ENCODE measurements around the gene BTD.
"Not testable (repeated sequence)": the region's sequence is repeated elsewhere in the genome, so short reads cannot be mapped to it uniquely, and the experiment has no call there.

BTD gene

GRCh38 chr3:15579051-15579450 is 22.5 kb upstream of the BTD start:
- H3K4me3 ChIP-seq (ENCODE audit: low read length) = no peak overlapping the region
- peaks cover 9% of the 10 kb centered on the region for H3K36me3 ChIP-seq (ENCODE audit: insufficient read depth, low read length)
- H3K4me2 ChIP-seq (ENCODE audit: low read length) = no peak overlapping the region
- no peaks in the 10 kb centered on the region for H3K27me3 ChIP-seq (ENCODE audit: control insufficient read depth, insufficient read depth, low read length)
- no peaks in the 10 kb centered on the region for H3K9me3 ChIP-seq (replicated peaks; ENCODE audit: low read length)
- H3K9ac ChIP-seq (ENCODE audit: low read depth, low read length) = no peak overlapping the region
- H3K4me1 ChIP-seq (ENCODE audit: control insufficient read depth, insufficient read depth, low read length) = peaks cover 9% of the 10 kb centered on the region

GRCh38 chr3:15581471-15582394 is 19.8 kb upstream of the BTD start:
- Histone ChIP-seq H3K9me3 (replicated peaks; ENCODE audit: low read length) (no peaks in the 10 kb centered on the region), H3K4me1 (ENCODE audit: control insufficient read depth, insufficient read depth, low read length) (peaks cover 23% of the 10 kb centered on the region), H3K4me2 (ENCODE audit: low read length) (no peak overlapping the region), H3K9ac (ENCODE audit: low read depth, low read length) (no peak overlapping the region), H3K27me3 (ENCODE audit: control insufficient read depth, insufficient read depth, low read length) (no peaks in the 10 kb centered on the region), H3K4me3 (ENCODE audit: low read length) (no peak overlapping the region), H3K36me3 (ENCODE audit: insufficient read depth, low read length) (peaks cover 22% of the 10 kb centered on the region)

GRCh38 chr3:15585111-15585845 is 16.3 kb upstream of the BTD start:
- H3K9me3 ChIP-seq (replicated peaks; ENCODE audit: low read length) = no peaks in the 10 kb centered on the region
- H3K4me3 ChIP-seq (ENCODE audit: low read length) = no peak overlapping the region
- H3K9ac ChIP-seq (ENCODE audit: low read depth, low read length) = peak overlapping the region; percentile 13
- peaks cover 14% of the 10 kb centered on the region for H3K4me1 ChIP-seq (ENCODE audit: control insufficient read depth, insufficient read depth, low read length)
- H3K36me3 ChIP-seq (ENCODE audit: insufficient read depth, low read length) = peaks cover 33% of the 10 kb centered on the region
- peak overlapping the region; percentile 42 for H3K4me2 ChIP-seq (ENCODE audit: low read length)
- H3K27me3 ChIP-seq (ENCODE audit: control insufficient read depth, insufficient read depth, low read length) = no peaks in the 10 kb centered on the region

GRCh38 chr3:15591242-15591641 is 10.3 kb upstream of the BTD start:
- H3K9me3 ChIP-seq (replicated peaks; ENCODE audit: low read length) = no peaks in the 10 kb centered on the region
- peaks cover 16% of the 10 kb centered on the region for H3K36me3 ChIP-seq (ENCODE audit: insufficient read depth, low read length)
- no peaks in the 10 kb centered on the region for H3K4me1 ChIP-seq (ENCODE audit: control insufficient read depth, insufficient read depth, low read length)
- no peak overlapping the region for H3K9ac ChIP-seq (ENCODE audit: low read depth, low read length)
- no peak overlapping the region for H3K4me3 ChIP-seq (ENCODE audit: low read length)
- H3K27me3 ChIP-seq (ENCODE audit: control insufficient read depth, insufficient read depth, low read length) = no peaks in the 10 kb centered on the region
- no peak overlapping the region for H3K4me2 ChIP-seq (ENCODE audit: low read length)

GRCh38 chr3:15591928-15592327 is 9.6 kb upstream of the BTD start:
- H3K27me3 ChIP-seq (ENCODE audit: control insufficient read depth, insufficient read depth, low read length) = no peaks in the 10 kb centered on the region
- H3K9me3 ChIP-seq (replicated peaks; ENCODE audit: low read length) = no peaks in the 10 kb centered on the region
- H3K36me3 ChIP-seq (ENCODE audit: insufficient read depth, low read length) = peaks cover 12% of the 10 kb centered on the region
- H3K4me3 ChIP-seq (ENCODE audit: low read length) = no peak overlapping the region
- no peak overlapping the region for H3K9ac ChIP-seq (ENCODE audit: low read depth, low read length)
- H3K4me2 ChIP-seq (ENCODE audit: low read length) = no peak overlapping the region
- H3K4me1 ChIP-seq (ENCODE audit: control insufficient read depth, insufficient read depth, low read length) = no peaks in the 10 kb centered on the region

GRCh38 chr3:15592968-15593367 is 8.6 kb upstream of the BTD start:
- Histone ChIP-seq H3K9ac (ENCODE audit: low read depth, low read length) (no peak overlapping the region), H3K9me3 (replicated peaks; ENCODE audit: low read length) (no peaks in the 10 kb centered on the region), H3K4me2 (ENCODE audit: low read length) (no peak overlapping the region), H3K27me3 (ENCODE audit: control insufficient read depth, insufficient read depth, low read length) (no peaks in the 10 kb centered on the region), H3K36me3 (ENCODE audit: insufficient read depth, low read length) (peaks cover 15% of the 10 kb centered on the region), H3K4me1 (ENCODE audit: control insufficient read depth, insufficient read depth, low read length) (no peaks in the 10 kb centered on the region), H3K4me3 (ENCODE audit: low read length) (no peak overlapping the region)

- Histone ChIP-seq H3K36me3 (ENCODE audit: insufficient read depth, low read length) (peaks cover 13% of the 10 kb centered on the region), H3K4me1 (ENCODE audit: control insufficient read depth, insufficient read depth, low read length) (peaks cover 6% of the 10 kb centered on the region), H3K4me2 (ENCODE audit: low read length) (no peak overlapping the region), H3K4me3 (ENCODE audit: low read length) (no peak overlapping the region), H3K27me3 (ENCODE audit: control insufficient read depth, insufficient read depth, low read length) (no peaks in the 10 kb centered on the region), H3K9me3 (replicated peaks; ENCODE audit: low read length) (no peaks in the 10 kb centered on the region), H3K9ac (ENCODE audit: low read depth, low read length) (no peak overlapping the region)
These were observed 5.6 kb upstream of the BTD start for GRCh38 chr3:15595955-15596354.

- Histone ChIP-seq H3K27me3 (ENCODE audit: control insufficient read depth, insufficient read depth, low read length) (no peaks in the 10 kb centered on the region), H3K4me3 (ENCODE audit: low read length) (peak overlapping the region; percentile 89), H3K9me3 (replicated peaks; ENCODE audit: low read length) (no peaks in the 10 kb centered on the region), H3K36me3 (ENCODE audit: insufficient read depth, low read length) (peaks cover 13% of the 10 kb centered on the region), H3K4me2 (ENCODE audit: low read length) (peak overlapping the region; percentile 85), H3K4me1 (ENCODE audit: control insufficient read depth, insufficient read depth, low read length) (peaks cover 11% of the 10 kb centered on the region), H3K9ac (ENCODE audit: low read depth, low read length) (peak overlapping the region; percentile 83)
These were observed 523 bp upstream of the BTD start for GRCh38 chr3:15601046-15601398.

GRCh38 chr3:15602146-15602536 is 596 bp downstream of the BTD start:
- Histone ChIP-seq H3K4me1 (ENCODE audit: control insufficient read depth, insufficient read depth, low read length) (peaks cover 11% of the 10 kb centered on the region), H3K27me3 (ENCODE audit: control insufficient read depth, insufficient read depth, low read length) (no peaks in the 10 kb centered on the region)

GRCh38 chr3:15602816-15603215 is 1.3 kb downstream of the BTD start:
- not testable (repeated sequence) for H3K27me3 ChIP-seq (ENCODE audit: control insufficient read depth, insufficient read depth, low read length); H3K9me3 ChIP-seq (replicated peaks; ENCODE audit: low read length)
- Histone ChIP-seq H3K36me3 (ENCODE audit: insufficient read depth, low read length) (peaks cover 10% of the 10 kb centered on the region), H3K4me2 (ENCODE audit: low read length) (peak overlapping the region; percentile 95), H3K9ac (ENCODE audit: low read depth, low read length) (peak overlapping the region; percentile 90), H3K4me3 (ENCODE audit: low read length) (peak overlapping the region; percentile 89), H3K4me1 (ENCODE audit: control insufficient read depth, insufficient read depth, low read length) (peaks cover 11% of the 10 kb centered on the region)

More at GRCh38 chr3:15602146-15602536, 596 bp downstream of the BTD start:
- Histone ChIP-seq H3K4me2 (ENCODE audit: low read length) (peak overlapping the region; percentile 95), H3K4me3 (ENCODE audit: low read length) (peak overlapping the region; percentile 89), H3K9me3 (replicated peaks; ENCODE audit: low read length) (no peaks in the 10 kb centered on the region), H3K9ac (ENCODE audit: low read depth, low read length) (peak overlapping the region; percentile 90), H3K36me3 (ENCODE audit: insufficient read depth, low read length) (peaks cover 13% of the 10 kb centered on the region)

GRCh38 chr3:15604584-15604983 is 3.0 kb downstream of the BTD start:
- not testable (repeated sequence) for H3K4me2 ChIP-seq (ENCODE audit: low read length); H3K4me3 ChIP-seq (ENCODE audit: low read length); H3K9me3 ChIP-seq (replicated peaks; ENCODE audit: low read length); H3K27me3 ChIP-seq (ENCODE audit: control insufficient read depth, insufficient read depth, low read length); H3K36me3 ChIP-seq (ENCODE audit: insufficient read depth, low read length); H3K9ac ChIP-seq (ENCODE audit: low read depth, low read length)
- peaks cover 11% of the 10 kb centered on the region for H3K4me1 ChIP-seq (ENCODE audit: control insufficient read depth, insufficient read depth, low read length)

All from skeletal muscle satellite cell (primary cell).